Activated T-helper 1 cell treated with anti-CD3 and anti-CD28 coated beads, Interleukin-12 subunit alpha, Interleukin-12 subunit beta, Interleukin-2, Interleukin-4 antibody, amounts not matched to agents 30 ng/mL and 10 ng/mL and 1 ng/mL, durations not matched to agents 14 hours and 24 hours and 36 hours (primary cell): ENCODE data around the gene SOD1. TPM values are rescaled to one million over a fixed set of nuclear protein-coding genes. Genes with fewer than 3 reads are reported as not detected.

Experiments used
- DNase-seq: peaks from one replicate; pipeline ENCODE4 v3.0.0; 2021; ENCODE audit warnings: low spot score
- H3K27ac Mint-ChIP-seq: one replicate; pipeline ENCODE4 v1.8.0; 2021; ENCODE audit warnings: mild to moderate bottlenecking, mixed read lengths
- H3K27me3 Mint-ChIP-seq: one replicate; pipeline ENCODE4 v1.8.0; 2022; ENCODE audit warnings: mild to moderate bottlenecking, moderate library complexity, mixed read lengths; ENCODE audit not compliant: insufficient read depth
- H3K36me3 Mint-ChIP-seq: one replicate; pipeline ENCODE4 v1.8.0; 2021; ENCODE audit warnings: low read depth, mixed read lengths
- H3K4me1 Mint-ChIP-seq: one replicate; pipeline ENCODE4 v1.8.0; 2021; ENCODE audit warnings: low read depth, mixed read lengths
- H3K4me3 Mint-ChIP-seq: one replicate; pipeline ENCODE4 v1.8.0; 2021; ENCODE audit warnings: mild to moderate bottlenecking, moderate library complexity, mixed read lengths
- H3K9me3 Mint-ChIP-seq: one replicate; pipeline ENCODE4 v1.8.0; 2021; ENCODE audit warnings: mixed read lengths
- intact Hi-C: fragments of 100-400 bp; cut with micrococcal nuclease; formaldehyde crosslinking; loops from one replicate; pipeline ENCODE4 v1.15.1; 2024
- total RNA-seq: library from RNA; stranded (reverse); gene quantifications from 2 replicates; pipeline ENCODE4 v1.2.3, GENCODE V29; 2022

The SOD1 gene
- total RNA-seq, 1 donor from 2014 or later = 346 TPM

DNA sequence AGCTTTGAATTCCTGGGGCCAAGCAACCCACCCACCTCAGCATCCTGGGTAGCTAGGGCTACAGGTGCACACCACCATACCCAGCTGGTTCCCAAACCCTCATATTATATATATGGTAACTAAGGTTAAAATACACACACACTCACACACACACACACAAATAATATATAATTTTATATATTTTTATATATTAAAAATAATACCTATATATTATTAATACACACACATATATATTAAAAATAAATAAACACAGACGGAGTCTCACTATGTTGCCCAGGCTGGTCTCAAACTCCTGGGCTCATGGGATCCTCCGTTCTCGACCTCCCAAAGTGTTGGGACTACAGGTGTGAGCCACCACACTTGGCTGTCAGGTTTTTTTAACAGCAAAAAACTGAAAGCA lies 40.5 kb downstream of the SOD1 start:
- H3K4me3 Mint-ChIP-seq = no peak overlapping the region
- peaks cover 37% of the 10 kb centered on the region for H3K36me3 Mint-ChIP-seq
- peaks cover 23% of the 10 kb centered on the region for H3K4me1 Mint-ChIP-seq
- no peak for DNase-seq
- no peaks in the 10 kb centered on the region for H3K9me3 Mint-ChIP-seq
- H3K27ac Mint-ChIP-seq = no peak overlapping the region
- H3K27me3 Mint-ChIP-seq = no peaks in the 10 kb centered on the region
- intact Hi-C loops = no loop called here

DNA sequence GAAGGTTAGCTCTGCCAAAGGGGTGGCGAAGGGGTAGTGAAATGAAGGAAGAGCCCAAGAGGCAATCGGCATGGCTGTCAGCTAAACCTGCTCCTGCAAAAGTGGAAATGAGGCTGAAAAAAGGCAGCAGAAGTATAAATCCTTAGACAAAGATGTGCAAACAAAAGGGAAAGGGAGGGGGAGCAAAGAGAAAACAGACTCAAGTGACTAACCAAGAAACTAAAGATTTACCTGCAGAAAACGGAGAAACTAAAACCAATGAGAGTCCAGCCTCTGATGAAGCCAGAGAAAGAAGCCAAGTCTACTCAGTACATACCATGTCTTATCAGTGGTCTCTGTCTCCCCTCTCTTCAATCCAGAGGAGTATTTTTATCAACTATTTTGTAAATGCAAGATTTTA lies 47.1 kb downstream of the SOD1 start:
- Mint-ChIP-seq H3K27ac (peak overlapping the region; percentile 27), H3K36me3 (peaks cover 11% of the 10 kb centered on the region), H3K27me3 (no peaks in the 10 kb centered on the region), H3K9me3 (no peaks in the 10 kb centered on the region), H3K4me1 (peaks cover 33% of the 10 kb centered on the region), H3K4me3 (no peak overlapping the region)
- DNase-seq = no peak
- intact Hi-C loops = no loop called here

DNA sequence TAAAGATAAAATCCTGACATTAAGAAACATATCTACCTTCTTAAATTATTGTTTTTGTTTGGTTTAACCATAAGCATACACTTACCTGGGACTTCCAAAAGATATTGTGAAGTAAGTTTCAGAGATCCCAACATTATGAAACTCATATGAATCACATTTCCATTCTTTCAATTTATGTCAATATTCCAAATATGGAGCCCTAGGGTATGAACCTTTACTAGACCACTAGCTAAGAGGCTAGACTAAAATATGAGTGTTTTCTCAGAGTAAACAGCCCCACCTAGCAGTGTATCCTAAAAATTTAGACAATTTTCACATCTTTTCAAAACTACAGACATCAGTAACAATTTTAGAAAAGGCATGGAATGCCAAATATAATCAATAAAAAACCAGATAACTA lies 48.0 kb downstream of the SOD1 start:
- H3K4me3 Mint-ChIP-seq = no peak overlapping the region
- H3K9me3 Mint-ChIP-seq = no peaks in the 10 kb centered on the region
- no peak for DNase-seq
- H3K4me1 Mint-ChIP-seq = peaks cover 25% of the 10 kb centered on the region
- peaks cover 8% of the 10 kb centered on the region for H3K36me3 Mint-ChIP-seq
- no peaks in the 10 kb centered on the region for H3K27me3 Mint-ChIP-seq
- intact Hi-C loops = no loop called here
- no peak overlapping the region for H3K27ac Mint-ChIP-seq

- H3K27me3 Mint-ChIP-seq = no peaks in the 10 kb centered on the region
- no peak overlapping the region for H3K27ac Mint-ChIP-seq
- H3K36me3 Mint-ChIP-seq = peaks cover 6% of the 10 kb centered on the region
- no peak overlapping the region for H3K4me3 Mint-ChIP-seq
- intact Hi-C loops = no loop called here
- no peak for DNase-seq
- peaks cover 25% of the 10 kb centered on the region for H3K4me1 Mint-ChIP-seq
- no peaks in the 10 kb centered on the region for H3K9me3 Mint-ChIP-seq
These were observed 49.0 kb downstream of the SOD1 start for GRCh38 chr21:31708541-31708940.

DNA sequence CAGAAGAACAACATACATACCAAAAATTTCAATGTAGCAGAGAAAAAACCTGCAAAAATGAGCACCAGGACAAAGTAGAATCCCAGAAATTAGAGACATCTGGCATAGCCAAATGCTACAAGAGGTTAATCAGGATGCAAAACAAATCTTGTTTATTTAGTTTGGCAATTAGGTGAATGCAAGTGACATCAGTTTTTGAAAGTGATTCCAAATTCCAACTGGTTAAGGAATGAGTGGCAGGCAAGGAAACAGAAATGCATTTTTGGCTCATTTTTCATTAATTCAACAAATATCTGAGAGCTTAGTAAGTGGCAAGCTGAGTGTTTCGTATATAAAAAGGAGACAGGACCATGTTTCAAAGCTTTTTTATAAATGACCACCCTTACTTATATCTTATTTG lies 51.1 kb downstream of the SOD1 start:
- H3K36me3 Mint-ChIP-seq = no peaks in the 10 kb centered on the region
- H3K9me3 Mint-ChIP-seq = no peaks in the 10 kb centered on the region
- no peaks in the 10 kb centered on the region for H3K27me3 Mint-ChIP-seq
- no peak for DNase-seq
- no peak overlapping the region for H3K27ac Mint-ChIP-seq
- peaks cover 38% of the 10 kb centered on the region for H3K4me1 Mint-ChIP-seq
- intact Hi-C loops = no loop called here
- H3K4me3 Mint-ChIP-seq = no peak overlapping the region

DNA sequence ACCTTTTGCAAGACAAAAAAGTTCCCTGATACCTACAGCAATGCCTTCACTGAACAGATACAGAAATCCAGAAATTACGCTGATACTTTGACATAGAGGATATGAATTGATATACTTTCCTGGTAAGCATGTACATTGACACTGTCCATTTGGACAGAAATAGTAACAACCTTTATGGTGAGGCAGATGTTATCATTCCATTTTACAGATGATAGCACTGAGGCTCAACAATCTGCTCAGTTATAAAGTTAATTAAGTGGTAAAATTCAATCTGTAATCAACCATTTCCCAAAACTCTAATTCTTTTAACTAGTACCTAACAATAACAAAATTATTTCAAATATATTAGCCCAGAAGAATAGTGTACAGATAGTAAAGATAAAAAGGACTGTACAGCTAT lies 51.8 kb downstream of the SOD1 start:
- Mint-ChIP-seq H3K27me3 (no peaks in the 10 kb centered on the region), H3K36me3 (no peaks in the 10 kb centered on the region), H3K4me3 (no peak overlapping the region), H3K4me1 (peaks cover 37% of the 10 kb centered on the region), H3K9me3 (no peaks in the 10 kb centered on the region), H3K27ac (no peak overlapping the region)
- no peak for DNase-seq
- intact Hi-C loops = no loop called here

DNA sequence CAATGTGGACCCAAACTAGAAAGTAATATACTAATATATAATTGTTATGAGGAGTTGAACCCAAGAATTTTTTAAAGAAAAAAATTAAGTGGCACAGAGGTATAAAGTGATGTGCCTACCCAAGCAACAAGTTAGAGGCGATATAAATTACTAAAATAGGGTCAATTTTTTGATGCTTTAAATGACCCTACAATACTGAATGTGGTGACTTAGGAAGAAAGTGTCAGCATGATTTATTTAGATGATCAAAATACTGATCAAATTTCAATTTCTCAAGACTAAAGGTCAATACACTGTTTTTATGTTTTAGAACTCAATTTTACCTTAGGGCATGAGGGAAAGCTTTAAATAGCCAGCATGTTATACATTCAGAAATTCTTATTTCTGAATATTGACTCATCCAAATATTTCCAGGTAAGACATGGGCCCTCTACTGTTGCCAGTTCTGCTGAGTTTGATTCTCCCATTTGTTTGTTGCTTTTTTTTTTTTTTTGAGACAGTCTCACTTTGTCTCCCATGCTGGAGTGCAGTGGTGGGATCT lies 52.3 kb downstream of the SOD1 start:
- Mint-ChIP-seq H3K4me1 (peaks cover 37% of the 10 kb centered on the region), H3K36me3 (no peaks in the 10 kb centered on the region), H3K27me3 (no peaks in the 10 kb centered on the region), H3K9me3 (no peaks in the 10 kb centered on the region), H3K27ac (no peak overlapping the region), H3K4me3 (no peak overlapping the region)
- DNase-seq = no peak
- intact Hi-C loops = no loop called here

DNA sequence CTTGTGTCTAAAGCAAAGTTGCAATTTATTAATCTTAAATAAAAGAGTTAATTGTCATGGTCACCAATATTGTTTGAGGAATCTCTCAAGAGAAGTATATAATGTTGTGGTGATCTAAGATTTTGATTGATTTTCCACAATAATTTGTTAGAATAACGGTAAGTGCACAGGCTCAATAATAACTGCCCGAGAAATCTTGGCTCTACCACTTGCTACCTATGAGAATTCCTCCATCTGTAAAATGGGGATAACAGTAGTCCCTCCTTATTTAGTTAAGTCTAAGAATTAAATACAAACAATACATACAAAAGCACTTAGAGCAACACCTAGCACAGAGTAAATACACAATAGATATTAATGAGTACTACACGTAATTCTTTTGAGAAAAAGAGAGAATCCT lies 53.6 kb downstream of the SOD1 start:
- Mint-ChIP-seq H3K27ac (no peak overlapping the region), H3K4me1 (peaks cover 31% of the 10 kb centered on the region), H3K27me3 (no peaks in the 10 kb centered on the region), H3K4me3 (no peak overlapping the region), H3K9me3 (no peaks in the 10 kb centered on the region), H3K36me3 (no peaks in the 10 kb centered on the region)
- intact Hi-C loops = no loop called here
- DNase-seq = no peak

DNA sequence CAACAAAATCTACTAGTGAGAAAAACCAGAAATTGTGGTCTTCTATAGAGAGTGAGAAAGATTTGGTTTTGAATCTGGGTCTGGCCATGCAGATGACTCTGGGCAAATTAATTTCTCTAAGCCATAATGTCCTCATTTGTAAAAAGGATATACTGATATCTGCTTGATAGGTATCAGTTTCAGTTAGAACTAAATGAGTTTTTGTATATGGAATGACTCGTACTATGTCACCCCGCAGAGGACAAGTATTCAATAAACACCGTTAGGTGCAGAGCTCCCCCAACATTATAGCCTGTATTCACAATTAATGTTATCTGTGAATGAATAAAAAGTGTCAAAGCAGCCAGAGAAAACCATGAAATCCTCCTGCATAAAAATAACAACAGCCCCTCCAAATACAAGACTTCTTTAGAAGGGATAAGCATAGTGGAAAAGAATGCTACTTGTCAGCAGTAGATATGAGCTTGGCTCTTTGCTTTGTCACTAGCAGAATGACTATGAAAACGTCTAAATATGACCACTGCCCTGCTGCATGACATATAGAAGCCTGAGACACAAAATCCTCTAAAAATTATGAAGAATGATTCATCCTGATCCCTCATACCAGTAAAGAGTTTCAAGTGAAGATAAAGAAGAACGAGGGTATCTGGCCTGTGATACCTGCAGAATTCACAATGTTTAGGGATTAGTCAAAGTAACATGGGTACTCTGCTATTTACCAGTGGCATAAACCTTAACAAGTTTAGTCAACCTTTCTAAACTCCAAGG lies 54.7 kb downstream of the SOD1 start:
- H3K27ac Mint-ChIP-seq = peak overlapping the region; percentile 66
- no peaks in the 10 kb centered on the region for H3K9me3 Mint-ChIP-seq
- H3K4me1 Mint-ChIP-seq = peaks cover 35% of the 10 kb centered on the region
- intact Hi-C loops = loop anchor here (1.0 kb wide), 2 partner anchors 10 to 16 kb away; no protein-coding TSS in a partner anchor
- H3K27me3 Mint-ChIP-seq = no peaks in the 10 kb centered on the region
- no peak overlapping the region for H3K4me3 Mint-ChIP-seq
- no peaks in the 10 kb centered on the region for H3K36me3 Mint-ChIP-seq
- DNase-seq = no peak

- peaks cover 32% of the 10 kb centered on the region for H3K4me1 Mint-ChIP-seq
- H3K9me3 Mint-ChIP-seq = no peaks in the 10 kb centered on the region
- DNase-seq = no peak
- no peak overlapping the region for H3K4me3 Mint-ChIP-seq
- H3K27me3 Mint-ChIP-seq = no peaks in the 10 kb centered on the region
- no peaks in the 10 kb centered on the region for H3K36me3 Mint-ChIP-seq
- intact Hi-C loops = loop anchor here (1.0 kb wide), 2 partner anchors 9 to 15 kb away; no protein-coding TSS in a partner anchor
- no peak overlapping the region for H3K27ac Mint-ChIP-seq
These were observed 55.4 kb downstream of the SOD1 start for GRCh38 chr21:31714741-31715365.

- no peak for DNase-seq
- Mint-ChIP-seq H3K9me3 (no peaks in the 10 kb centered on the region), H3K27ac (no peak overlapping the region), H3K27me3 (no peaks in the 10 kb centered on the region), H3K36me3 (no peaks in the 10 kb centered on the region), H3K4me3 (no peak overlapping the region), H3K4me1 (peaks cover 41% of the 10 kb centered on the region)
- intact Hi-C loops = no loop called here
These were observed 56.6 kb downstream of the SOD1 start for GRCh38 chr21:31716106-31716505.
